HEK293 (cell line): Measurements from ENCODE around the gene AVL9.

Source experiments
- CTCF ChIP-seq: fragments of 450-650 bp; formaldehyde crosslinking; IDR thresholded peaks from 2 replicates; pipeline ENCODE4 v1.5.1; 2016; ENCODE audit warnings: missing biosample characterization, missing genetic modification characterization
- MYNN ChIP-seq: fragments of 450-650 bp; formaldehyde crosslinking; IDR thresholded peaks from 2 replicates; pipeline ENCODE4 v1.5.1; 2016; ENCODE audit warnings: missing biosample characterization, missing genetic modification characterization, borderline replicate concordance
- REST ChIP-seq: fragments of 450-650 bp; formaldehyde crosslinking; IDR thresholded peaks from 2 replicates; pipeline ENCODE4 v1.5.1; 2016; ENCODE audit warnings: missing biosample characterization, missing genetic modification characterization
- YY1 ChIP-seq: fragments of 450-650 bp; formaldehyde crosslinking; IDR thresholded peaks from 2 replicates; pipeline ENCODE4 v1.5.1; 2018; ENCODE audit warnings: missing biosample characterization, missing genetic modification characterization
- ZBTB21 ChIP-seq: fragments of 450-650 bp; formaldehyde crosslinking; IDR thresholded peaks from 2 replicates; pipeline ENCODE4 v1.5.1; 2017; ENCODE audit warnings: missing biosample characterization, missing genetic modification characterization
- ZBTB26 ChIP-seq: fragments of 450-650 bp; formaldehyde crosslinking; optimal IDR thresholded peaks from 2 replicates; pipeline ENCODE3; 2016; ENCODE audit warnings: missing biosample characterization, mild to moderate bottlenecking, missing genetic modification characterization
- ZBTB8A ChIP-seq: fragments of 450-650 bp; formaldehyde crosslinking; IDR thresholded peaks from 2 replicates; pipeline ENCODE4 v1.5.1; 2016; ENCODE audit warnings: missing biosample characterization, missing genetic modification characterization
- ZFP37 ChIP-seq: fragments of 450-650 bp; formaldehyde crosslinking; IDR thresholded peaks from 2 replicates; pipeline ENCODE4 v1.5.1; 2016; ENCODE audit warnings: missing biosample characterization, missing genetic modification characterization
- ZNF18 ChIP-seq: fragments of 450-650 bp; formaldehyde crosslinking; IDR thresholded peaks from 2 replicates; pipeline ENCODE4 v1.5.1; 2016; ENCODE audit warnings: missing biosample characterization, missing genetic modification characterization
- ZNF768 ChIP-seq: fragments of 450-650 bp; formaldehyde crosslinking; IDR thresholded peaks from 2 replicates; pipeline ENCODE4 v1.5.1; 2018; ENCODE audit warnings: missing biosample characterization, mild to moderate bottlenecking, missing genetic modification characterization

- no peak for TF ChIP-seq ZNF18
- TF ChIP-seq YY1 (tag by site-specific recombination) = no peak
- TF ChIP-seq CTCF (tag by site-specific recombination) = no peak
- no peak for TF ChIP-seq ZBTB26 (tag by site-specific recombination)
- TF ChIP-seq ZBTB21 = no peak
- no peak for TF ChIP-seq ZNF768 (tag by site-specific recombination)
- no peak for TF ChIP-seq ZFP37
- TF ChIP-seq MYNN = no peak
- TF ChIP-seq ZBTB8A = no peak
- TF ChIP-seq REST (tag by site-specific recombination) = no peak
These were observed 69.3 kb downstream of the AVL9 start for GRCh38 chr7:32564542-32564941.
